Measurements from ENCODE around the gene CDC25A.
"Not testable (repeated sequence)": the region's sequence is repeated elsewhere in the genome, so short reads cannot be mapped to it uniquely, and the experiment has no call there.

- TF ChIP-seq ESRRA (IDR thresholded peaks at IDR 0.05; ENCODE audit: borderline replicate concordance, low read length); POLR2A (IDR thresholded peaks at IDR 0.05; ENCODE audit: low read length); PHF8 (IDR thresholded peaks at IDR 0.05; ENCODE audit: borderline replicate concordance, low read depth); NFE2L2 (conservative IDR thresholded peaks at IDR 0.05; ENCODE audit: low read length); REST (IDR thresholded peaks at IDR 0.05); RFX5 (IDR thresholded peaks at IDR 0.05): not testable (repeated sequence)
- TF ChIP-seq, protein P1, sequence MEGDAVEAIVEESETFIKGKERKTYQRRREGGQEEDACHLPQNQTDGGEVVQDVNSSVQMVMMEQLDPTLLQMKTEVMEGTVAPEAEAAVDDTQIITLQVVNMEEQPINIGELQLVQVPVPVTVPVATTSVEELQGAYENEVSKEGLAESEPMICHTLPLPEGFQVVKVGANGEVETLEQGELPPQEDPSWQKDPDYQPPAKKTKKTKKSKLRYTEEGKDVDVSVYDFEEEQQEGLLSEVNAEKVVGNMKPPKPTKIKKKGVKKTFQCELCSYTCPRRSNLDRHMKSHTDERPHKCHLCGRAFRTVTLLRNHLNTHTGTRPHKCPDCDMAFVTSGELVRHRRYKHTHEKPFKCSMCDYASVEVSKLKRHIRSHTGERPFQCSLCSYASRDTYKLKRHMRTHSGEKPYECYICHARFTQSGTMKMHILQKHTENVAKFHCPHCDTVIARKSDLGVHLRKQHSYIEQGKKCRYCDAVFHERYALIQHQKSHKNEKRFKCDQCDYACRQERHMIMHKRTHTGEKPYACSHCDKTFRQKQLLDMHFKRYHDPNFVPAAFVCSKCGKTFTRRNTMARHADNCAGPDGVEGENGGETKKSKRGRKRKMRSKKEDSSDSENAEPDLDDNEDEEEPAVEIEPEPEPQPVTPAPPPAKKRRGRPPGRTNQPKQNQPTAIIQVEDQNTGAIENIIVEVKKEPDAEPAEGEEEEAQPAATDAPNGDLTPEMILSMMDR (IDR thresholded peaks at IDR 0.05) = not testable (repeated sequence)
Observed at GRCh38 chr3:48210534-48210933, 22.3 kb upstream of the CDC25A start.
